DLD1 (cell line): ENCODE results near the gene ISG20L2.

Experiments used
- in situ Hi-C: cut with HindIII; loops from 2 replicates; pipeline ENCODE4 v1.10.0; 2017; ENCODE audit warnings: low sequenced_read_pairs

ISG20L2 gene

GRCh38 chr1:156755527-156755950 is 27.0 kb upstream of the ISG20L2 start:
- in situ Hi-C loops, result no loop called here

GRCh38 chr1:156754219-156754618 is 25.7 kb upstream of the ISG20L2 start:
- in situ Hi-C loops, result no loop called here

GRCh38 chr1:156752843-156753482 is 24.4 kb upstream of the ISG20L2 start:
- in situ Hi-C loops, result no loop called here

GRCh38 chr1:156751757-156752481 is 23.4 kb upstream of the ISG20L2 start:
- in situ Hi-C loops, result no loop called here

- in situ Hi-C loops, result no loop called here
Measured at GRCh38 chr1:156751451-156751756, 22.8 kb upstream of the ISG20L2 start, which contains the start of gene HDGF. TSS of gene HDGF (minus strand) at chr1:156751675. CDS start at chr1:156751429, 246 bp downstream.

- in situ Hi-C loops, result no loop called here
Measured at GRCh38 chr1:156750711-156751450, 22.3 kb upstream of the ISG20L2 start.

GRCh38 chr1:156750191-156750672 is 21.7 kb upstream of the ISG20L2 start:
- in situ Hi-C loops, result no loop called here

- in situ Hi-C loops, result no loop called here
Measured at GRCh38 chr1:156749419-156750118, 21.0 kb upstream of the ISG20L2 start.

- in situ Hi-C loops, result no loop called here
Measured at GRCh38 chr1:156748670-156749418, 20.3 kb upstream of the ISG20L2 start.

- in situ Hi-C loops, result no loop called here
Measured at GRCh38 chr1:156747742-156748669, 19.4 kb upstream of the ISG20L2 start.

GRCh38 chr1:156746728-156747631 is 18.4 kb upstream of the ISG20L2 start:
- in situ Hi-C loops, result no loop called here

- in situ Hi-C loops, result no loop called here
Measured at GRCh38 chr1:156746406-156746727, 17.8 kb upstream of the ISG20L2 start.

- in situ Hi-C loops, result no loop called here
Measured at GRCh38 chr1:156745881-156746280, 17.3 kb upstream of the ISG20L2 start.

GRCh38 chr1:156744786-156745419 is 16.3 kb upstream of the ISG20L2 start:
- in situ Hi-C loops, result no loop called here

- in situ Hi-C loops, result no loop called here
Measured at GRCh38 chr1:156744344-156744743, 15.8 kb upstream of the ISG20L2 start.

GRCh38 chr1:156743367-156744302 is 15.1 kb upstream of the ISG20L2 start:
- in situ Hi-C loops, result no loop called here

GRCh38 chr1:156742801-156743200 is 14.2 kb upstream of the ISG20L2 start:
- in situ Hi-C loops, result no loop called here
